DMS79 treated with DMSO at 0.1 percent for 48 hours (cell line): ENCODE measurements around the gene PGA3.
"Not testable (repeated sequence)": the region's sequence is repeated elsewhere in the genome, so short reads cannot be mapped to it uniquely, and the experiment has no call there.

Experiments used
- DNase-seq: peaks from one replicate; lab custom pipeline; 2025; lab: John Stamatoyannopoulos, UW

PGA3 gene

DNA sequence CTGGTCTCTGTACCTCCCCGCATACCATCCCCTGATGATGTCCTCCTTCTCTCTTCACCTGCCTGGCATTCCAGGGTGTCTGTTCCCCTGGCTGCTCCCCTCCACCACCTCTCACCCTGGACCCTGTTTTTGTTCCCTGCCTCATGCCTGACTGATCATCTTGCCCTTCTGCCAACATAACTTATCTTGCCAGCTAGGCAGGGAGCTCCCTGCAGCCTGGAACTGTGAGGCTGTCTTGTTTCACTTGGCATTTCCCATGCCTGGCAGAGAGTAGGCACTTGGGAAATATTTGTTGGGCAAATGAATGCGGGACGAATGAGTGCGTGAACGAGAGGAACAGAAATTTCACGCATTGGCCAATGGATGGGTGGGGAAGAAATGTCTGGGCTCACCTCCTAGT, 7.3 kb downstream of the PGA3 start:
- DNase-seq, result not testable (repeated sequence)

DNA sequence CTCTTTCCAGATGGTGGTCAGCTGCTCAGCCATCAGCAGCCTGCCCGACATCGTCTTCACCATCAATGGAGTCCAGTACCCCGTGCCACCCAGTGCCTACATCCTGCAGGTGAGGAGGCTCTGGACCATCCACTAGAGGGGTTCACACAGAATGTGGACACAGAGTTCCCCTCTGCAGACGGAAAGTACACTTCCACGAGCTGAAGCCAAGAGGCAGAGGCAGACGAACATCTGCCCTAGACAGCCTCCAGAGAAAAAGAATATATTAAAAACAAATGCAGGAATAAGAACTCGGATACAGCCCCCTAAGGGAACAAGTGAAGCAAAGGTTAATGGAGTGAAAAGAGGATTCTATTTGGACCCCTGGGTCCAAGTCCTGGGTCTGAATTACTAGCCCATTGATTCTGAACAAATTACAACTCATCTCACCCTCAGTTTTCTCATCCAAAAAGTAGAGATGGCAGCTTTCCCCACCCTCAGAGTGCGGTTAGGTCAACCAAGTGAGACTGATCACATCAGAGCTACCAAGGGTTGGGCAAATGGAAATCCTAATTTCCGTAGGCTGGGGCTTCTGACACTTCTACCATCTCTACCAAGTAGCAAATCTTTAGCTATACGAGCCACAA, 8.1 kb downstream of the PGA3 start:
- not testable (repeated sequence) for DNase-seq

DNA sequence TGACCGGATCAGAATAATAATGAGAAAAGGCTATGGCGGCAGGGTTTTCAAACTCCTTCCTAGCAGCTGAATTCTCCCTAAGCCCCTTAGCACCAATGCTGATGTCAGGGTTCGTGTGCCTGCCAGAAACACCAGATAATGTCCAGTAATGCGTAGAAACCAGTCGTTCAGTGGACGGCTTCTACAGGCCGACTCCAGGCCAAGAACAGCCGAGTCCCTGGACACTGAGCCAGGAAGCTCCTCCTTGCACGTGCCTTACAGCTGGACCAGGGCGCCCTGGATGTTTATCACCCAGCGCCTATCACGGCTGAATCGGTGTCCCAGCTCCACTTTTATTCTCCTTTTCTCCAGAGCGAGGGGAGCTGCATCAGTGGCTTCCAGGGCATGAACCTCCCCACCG, 8.9 kb downstream of the PGA3 start:
- not testable (repeated sequence) for DNase-seq

DNA sequence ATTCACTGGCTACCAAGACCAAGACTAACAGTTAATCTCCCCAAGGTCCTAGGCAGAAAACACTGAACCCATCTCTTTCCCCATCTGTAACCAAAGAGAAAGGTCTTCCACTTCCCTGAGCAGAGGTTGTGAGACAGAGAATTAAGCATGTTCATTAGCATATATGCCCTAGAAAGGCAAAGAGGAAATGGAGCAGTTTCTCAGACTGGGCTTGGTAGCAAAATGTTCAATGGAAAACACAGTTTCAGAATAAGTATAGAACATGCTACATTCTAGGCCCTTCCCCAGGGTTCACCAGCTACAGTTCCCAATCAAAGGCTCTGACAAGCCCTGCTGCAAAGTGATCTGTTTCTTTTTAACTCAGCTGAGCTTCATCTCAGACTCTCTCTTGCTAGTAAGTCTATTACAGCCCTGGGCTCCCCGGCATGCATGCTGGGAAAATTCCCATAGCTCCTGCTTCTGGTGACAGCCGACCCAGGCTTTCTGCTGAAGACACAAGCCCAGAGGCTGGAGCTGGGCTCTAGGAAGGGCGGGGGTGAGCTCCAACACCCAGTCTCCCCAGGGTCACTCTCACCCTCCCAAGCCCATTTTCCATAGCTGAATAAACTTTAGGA, 10.5 kb downstream of the PGA3 start:
- DNase-seq, result not testable (repeated sequence)

DNA sequence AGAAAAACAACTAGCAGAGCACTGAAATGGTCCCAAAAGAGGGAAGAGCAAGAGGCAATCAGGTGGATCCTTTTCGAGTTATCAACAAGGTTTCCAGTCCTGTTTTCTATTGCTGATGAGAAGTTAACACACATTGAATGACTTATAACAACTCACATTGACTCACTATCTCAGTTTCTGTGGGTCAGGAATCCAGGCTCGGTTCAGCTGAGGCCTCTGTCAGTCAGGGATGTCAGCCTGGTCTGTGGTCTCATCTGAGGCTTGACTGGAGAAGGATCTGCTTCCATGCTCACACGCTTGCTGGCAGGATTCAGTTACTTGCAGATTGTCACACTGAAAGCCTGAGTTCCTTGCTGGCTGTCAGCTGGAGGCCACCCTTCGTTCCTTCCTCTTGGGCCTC, 15.0 kb downstream of the PGA3 start:
- not testable (repeated sequence) for DNase-seq

DNA sequence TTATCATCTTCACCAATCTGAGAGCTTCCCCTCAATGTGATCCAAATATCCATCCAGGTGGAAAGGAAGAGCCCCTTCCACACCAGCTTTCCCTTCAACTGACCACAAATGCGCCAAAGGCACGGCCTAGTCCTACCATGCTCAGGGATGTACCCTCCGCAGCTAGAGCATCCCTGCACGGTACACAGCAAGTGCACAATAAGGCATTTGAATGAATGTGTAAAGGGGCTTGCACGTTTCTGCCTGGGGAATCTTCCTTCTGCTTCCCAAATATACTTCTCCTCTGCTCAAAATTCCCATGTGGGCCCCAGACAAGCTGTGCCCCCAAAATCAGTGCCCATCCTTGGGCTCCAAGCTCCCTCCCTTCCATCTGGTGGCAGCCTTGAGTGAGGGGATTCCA, 15.7 kb downstream of the PGA3 start:
- not testable (repeated sequence) for DNase-seq

DNA sequence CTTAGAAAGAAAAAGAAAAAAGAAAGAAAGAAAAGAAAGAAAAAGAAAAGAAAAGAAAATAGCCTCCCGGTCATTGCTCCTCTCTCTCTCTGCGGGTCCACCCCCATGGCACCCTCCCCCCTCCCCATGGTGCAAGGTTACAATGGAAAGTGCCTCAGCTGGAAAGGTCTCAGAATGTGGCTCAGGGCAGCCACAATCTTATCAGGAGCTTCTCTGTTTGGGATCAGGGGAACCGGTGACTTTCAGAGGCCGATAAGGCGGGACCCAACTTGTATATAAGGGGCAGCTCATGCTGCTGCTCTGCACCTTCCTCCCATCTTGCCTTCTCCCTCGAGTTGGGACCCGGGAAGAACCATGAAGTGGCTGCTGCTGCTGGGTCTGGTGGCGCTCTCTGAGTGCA, 18.7 kb downstream of the PGA3 start, which contains the start of gene PGA4:
TSS of gene PGA4 (plus strand) at position 301 of the 400 bp plus-strand sequence. CDS start at position 355, 54 bp downstream.
- DNase-seq, result not testable (repeated sequence)

DNA sequence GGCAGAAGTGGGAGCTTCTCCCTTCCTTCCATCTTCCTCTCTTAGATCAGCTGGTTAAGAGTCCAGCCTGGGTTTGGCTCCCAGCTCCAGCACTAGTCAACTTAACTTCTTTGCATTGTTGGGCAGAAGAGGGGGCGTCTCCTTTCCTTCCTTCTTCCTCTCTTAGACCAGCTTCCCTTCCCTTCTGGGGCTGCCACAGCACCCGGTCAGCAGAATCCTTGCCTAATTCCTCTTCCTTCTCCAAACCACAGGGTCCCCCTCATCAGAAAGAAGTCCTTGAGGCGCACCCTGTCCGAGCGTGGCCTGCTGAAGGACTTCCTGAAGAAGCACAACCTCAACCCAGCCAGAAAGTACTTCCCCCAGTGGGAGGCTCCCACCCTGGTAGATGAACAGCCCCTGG, 19.4 kb downstream of the PGA3 start:
- DNase-seq, result not testable (repeated sequence)

DNA sequence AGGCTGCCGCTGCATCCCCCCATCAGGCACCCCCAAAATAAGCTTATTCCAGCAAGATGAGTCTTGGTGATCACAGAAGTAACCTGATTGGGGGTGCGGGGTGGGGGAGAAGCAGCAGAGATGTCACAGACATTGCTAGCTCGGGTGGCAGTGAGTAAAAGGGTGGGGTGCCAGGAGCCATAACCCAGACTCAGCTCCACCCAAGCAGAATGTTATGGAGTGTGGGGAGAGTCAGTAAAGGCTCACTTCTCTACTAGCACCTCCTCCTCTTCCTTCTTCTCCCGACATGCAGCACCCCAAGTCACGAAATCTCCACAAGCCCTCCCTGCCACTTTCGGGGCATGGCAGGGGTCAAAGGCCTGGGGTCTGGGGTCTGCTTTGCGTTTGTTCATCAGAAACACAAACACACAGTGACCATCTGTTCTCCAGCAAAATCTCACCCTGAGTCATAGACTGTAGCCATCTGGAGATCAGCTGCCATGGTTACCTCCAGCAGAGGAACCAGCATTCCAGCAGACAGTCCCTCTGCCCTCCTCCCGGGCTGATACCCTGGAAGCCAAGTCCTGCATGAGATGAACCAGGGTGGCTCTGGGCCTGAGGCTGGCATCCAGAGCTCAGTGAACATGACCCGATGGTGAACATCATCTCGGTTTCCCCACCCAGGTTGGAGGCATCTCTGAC, 23.3 kb downstream of the PGA3 start:
- not testable (repeated sequence) for DNase-seq

DNA sequence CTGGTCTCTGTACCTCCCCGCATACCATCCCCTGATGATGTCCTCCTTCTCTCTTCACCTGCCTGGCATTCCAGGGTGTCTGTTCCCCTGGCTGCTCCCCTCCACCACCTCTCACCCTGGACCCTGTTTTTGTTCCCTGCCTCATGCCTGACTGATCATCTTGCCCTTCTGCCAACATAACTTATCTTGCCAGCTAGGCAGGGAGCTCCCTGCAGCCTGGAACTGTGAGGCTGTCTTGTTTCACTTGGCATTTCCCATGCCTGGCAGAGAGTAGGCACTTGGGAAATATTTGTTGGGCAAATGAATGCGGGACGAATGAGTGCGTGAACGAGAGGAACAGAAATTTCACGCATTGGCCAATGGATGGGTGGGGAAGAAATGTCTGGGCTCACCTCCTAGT, 26.1 kb downstream of the PGA3 start:
- not testable (repeated sequence) for DNase-seq

DNA sequence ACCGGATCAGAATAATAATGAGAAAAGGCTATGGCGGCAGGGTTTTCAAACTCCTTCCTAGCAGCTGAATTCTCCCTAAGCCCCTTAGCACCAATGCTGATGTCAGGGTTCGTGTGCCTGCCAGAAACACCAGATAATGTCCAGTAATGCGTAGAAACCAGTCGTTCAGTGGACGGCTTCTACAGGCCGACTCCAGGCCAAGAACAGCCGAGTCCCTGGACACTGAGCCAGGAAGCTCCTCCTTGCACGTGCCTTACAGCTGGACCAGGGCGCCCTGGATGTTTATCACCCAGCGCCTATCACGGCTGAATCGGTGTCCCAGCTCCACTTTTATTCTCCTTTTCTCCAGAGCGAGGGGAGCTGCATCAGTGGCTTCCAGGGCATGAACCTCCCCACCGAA, 27.7 kb downstream of the PGA3 start:
- DNase-seq, result not testable (repeated sequence)

DNA sequence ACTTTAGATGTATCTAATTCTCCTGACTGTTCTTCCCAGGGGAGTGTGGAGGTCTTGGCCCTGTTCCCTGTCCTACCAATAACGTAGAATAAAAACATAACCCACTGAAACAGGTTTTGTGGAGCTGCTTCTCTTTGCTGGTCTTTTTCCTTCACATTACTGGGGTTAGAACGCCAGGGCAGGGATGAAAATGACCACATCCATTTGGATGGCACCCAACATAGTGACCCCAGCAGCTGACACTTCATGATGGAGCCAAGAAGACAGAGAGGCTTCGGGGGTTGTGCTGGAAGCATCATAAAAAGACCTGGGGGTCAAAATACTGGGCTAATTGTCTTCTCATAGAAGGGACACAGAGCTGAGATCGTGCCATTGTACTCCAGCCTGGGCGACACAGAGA, 28.3 kb downstream of the PGA3 start:
- not testable (repeated sequence) for DNase-seq

DNA sequence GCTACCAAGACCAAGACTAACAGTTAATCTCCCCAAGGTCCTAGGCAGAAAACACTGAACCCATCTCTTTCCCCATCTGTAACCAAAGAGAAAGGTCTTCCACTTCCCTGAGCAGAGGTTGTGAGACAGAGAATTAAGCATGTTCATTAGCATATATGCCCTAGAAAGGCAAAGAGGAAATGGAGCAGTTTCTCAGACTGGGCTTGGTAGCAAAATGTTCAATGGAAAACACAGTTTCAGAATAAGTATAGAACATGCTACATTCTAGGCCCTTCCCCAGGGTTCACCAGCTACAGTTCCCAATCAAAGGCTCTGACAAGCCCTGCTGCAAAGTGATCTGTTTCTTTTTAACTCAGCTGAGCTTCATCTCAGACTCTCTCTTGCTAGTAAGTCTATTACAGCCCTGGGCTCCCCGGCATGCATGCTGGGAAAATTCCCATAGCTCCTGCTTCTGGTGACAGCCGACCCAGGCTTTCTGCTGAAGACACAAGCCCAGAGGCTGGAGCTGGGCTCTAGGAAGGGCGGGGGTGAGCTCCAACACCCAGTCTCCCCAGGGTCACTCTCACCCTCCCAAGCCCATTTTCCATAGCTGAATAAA, 29.3 kb downstream of the PGA3 start:
- not testable (repeated sequence) for DNase-seq

DNA sequence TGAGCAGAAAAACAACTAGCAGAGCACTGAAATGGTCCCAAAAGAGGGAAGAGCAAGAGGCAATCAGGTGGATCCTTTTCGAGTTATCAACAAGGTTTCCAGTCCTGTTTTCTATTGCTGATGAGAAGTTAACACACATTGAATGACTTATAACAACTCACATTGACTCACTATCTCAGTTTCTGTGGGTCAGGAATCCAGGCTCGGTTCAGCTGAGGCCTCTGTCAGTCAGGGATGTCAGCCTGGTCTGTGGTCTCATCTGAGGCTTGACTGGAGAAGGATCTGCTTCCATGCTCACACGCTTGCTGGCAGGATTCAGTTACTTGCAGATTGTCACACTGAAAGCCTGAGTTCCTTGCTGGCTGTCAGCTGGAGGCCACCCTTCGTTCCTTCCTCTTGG, 33.8 kb downstream of the PGA3 start:
- DNase-seq, result not testable (repeated sequence)

DNA sequence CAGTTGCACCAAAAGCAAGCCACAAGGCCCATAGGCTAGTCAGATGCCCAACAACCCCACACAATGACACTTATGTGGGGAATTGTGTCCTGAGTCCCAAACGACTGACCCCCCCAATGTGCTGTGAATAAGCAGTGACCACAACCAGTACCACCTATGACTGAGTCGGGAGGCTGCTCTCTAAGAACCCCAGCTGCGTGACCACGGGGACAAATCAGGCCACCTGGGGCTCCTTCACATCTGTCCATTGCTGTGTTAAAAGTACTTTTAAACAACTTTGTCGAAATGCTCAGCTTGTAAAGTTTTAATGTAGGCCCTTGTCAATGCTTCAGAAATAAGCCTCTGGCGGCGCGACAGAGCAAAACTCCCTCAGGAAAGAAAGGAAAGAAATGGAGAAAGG, 37.0 kb downstream of the PGA3 start:
- not testable (repeated sequence) for DNase-seq

DNA sequence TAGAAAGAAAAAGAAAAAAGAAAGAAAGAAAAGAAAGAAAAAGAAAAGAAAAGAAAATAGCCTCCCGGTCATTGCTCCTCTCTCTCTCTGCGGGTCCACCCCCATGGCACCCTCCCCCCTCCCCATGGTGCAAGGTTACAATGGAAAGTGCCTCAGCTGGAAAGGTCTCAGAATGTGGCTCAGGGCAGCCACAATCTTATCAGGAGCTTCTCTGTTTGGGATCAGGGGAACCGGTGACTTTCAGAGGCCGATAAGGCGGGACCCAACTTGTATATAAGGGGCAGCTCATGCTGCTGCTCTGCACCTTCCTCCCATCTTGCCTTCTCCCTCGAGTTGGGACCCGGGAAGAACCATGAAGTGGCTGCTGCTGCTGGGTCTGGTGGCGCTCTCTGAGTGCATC, 37.6 kb downstream of the PGA3 start, which contains the start of gene PGA5:
TSS of gene PGA5 (plus strand) at position 301 of the 400 bp plus-strand sequence. CDS start at position 353, 52 bp downstream.
- DNase-seq, result not testable (repeated sequence)

DNA sequence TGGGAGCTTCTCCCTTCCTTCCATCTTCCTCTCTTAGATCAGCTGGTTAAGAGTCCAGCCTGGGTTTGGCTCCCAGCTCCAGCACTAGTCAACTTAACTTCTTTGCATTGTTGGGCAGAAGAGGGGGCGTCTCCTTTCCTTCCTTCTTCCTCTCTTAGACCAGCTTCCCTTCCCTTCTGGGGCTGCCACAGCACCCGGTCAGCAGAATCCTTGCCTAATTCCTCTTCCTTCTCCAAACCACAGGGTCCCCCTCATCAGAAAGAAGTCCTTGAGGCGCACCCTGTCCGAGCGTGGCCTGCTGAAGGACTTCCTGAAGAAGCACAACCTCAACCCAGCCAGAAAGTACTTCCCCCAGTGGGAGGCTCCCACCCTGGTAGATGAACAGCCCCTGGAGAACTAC, 38.2 kb downstream of the PGA3 start:
- not testable (repeated sequence) for DNase-seq

DNA sequence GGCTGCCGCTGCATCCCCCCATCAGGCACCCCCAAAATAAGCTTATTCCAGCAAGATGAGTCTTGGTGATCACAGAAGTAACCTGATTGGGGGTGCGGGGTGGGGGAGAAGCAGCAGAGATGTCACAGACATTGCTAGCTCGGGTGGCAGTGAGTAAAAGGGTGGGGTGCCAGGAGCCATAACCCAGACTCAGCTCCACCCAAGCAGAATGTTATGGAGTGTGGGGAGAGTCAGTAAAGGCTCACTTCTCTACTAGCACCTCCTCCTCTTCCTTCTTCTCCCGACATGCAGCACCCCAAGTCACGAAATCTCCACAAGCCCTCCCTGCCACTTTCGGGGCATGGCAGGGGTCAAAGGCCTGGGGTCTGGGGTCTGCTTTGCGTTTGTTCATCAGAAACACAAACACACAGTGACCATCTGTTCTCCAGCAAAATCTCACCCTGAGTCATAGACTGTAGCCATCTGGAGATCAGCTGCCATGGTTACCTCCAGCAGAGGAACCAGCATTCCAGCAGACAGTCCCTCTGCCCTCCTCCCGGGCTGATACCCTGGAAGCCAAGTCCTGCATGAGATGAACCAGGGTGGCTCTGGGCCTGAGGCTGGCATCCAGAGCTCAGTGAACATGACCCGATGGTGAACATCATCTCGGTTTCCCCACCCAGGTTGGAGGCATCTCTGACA, 42.1 kb downstream of the PGA3 start:
- not testable (repeated sequence) for DNase-seq

DNA sequence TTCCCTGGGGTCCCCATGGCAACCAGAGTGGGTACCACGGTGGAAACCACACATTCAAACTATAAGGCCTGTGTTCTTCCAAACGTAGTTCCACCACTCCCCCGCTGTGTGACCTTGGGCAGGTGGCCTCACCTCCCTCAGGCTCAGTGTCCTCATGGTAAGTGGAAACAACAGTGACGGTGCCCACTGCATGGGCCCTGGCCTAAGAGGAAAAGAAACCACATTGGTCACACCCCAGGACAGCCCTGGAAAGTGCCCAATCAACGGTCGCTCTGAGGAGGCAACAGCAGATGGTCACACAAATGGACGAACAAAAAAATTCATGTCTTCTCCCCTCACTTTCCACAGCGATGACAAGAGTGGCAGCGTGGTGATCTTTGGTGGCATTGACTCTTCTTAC, 44.8 kb downstream of the PGA3 start:
- not testable (repeated sequence) for DNase-seq

DNA sequence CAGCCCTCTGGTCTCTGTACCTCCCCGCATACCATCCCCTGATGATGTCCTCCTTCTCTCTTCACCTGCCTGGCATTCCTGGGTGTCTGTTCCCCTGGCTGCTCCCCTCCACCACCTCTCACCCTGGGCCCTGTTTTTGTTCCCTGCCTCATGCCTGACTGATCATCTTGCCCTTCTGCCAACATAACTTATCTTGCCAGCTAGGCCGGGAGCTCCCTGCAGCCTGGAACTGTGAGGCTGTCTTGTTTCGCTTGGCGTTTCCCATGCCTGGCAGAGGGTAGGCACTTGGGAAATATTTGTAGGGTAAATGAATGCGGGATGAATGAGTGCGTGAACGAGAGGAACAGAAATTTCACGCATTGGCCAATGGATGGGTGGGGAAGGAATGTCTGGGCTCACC, 45.9 kb downstream of the PGA3 start:
- not testable (repeated sequence) for DNase-seq

DNA sequence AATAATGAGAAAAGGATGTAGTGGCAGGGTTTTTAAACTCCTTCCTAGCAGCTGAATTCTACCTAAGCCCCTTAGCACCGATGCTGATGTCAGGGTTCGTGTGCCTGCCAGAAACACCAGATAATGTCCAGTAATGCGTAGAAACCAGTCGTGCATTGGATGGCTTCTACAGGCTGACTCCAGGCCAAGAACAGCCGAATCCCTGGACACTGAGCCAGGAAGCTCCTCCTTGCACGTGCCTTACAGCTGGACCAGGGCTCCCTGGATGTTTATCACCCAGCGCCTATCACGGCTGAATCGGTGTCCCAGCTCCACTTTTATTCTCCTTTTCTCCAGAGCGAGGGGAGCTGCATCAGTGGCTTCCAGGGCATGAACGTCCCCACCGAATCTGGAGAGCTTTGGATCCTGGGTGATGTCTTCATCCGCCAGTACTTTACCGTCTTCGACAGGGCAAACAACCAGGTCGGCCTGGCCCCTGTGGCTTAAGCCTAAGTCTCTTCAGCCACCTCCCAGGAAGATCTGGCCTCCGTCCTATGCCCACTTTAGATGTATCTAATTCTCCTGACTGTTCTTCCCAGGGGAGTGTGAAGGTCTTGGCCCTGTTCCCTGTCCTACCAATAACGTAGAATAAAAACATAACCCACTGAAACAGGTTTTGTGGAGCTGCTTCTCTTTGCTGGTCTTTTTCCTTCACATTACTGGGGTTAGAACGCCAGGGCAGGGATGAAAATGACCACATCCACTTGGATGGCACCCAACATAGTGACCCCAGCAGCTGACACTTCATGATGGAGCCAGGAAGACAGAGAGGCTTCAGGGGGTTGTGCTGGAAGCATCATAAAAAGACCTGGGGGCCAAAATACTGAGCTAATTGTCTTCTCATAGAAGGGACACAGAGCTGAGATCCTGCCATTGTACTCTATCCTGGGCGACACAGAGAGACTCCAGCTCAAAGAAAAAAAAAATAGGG, 47.8 kb downstream of the PGA3 start:
- DNase-seq, result not testable (repeated sequence)
